Measurements from ENCODE around the gene ARFGAP1. TPM values are rescaled to one million over a fixed set of nuclear protein-coding genes. Genes with fewer than 3 reads are reported as not detected.

The ARFGAP1 gene
- total RNA-seq, 2 experiments from 2014 or later: 80.1 to 82.0 TPM

GRCh38 chr20:63309261-63310071 lies 36.9 kb downstream of the ARFGAP1 start:
- ChIA-PET CTCF (interaction anchor here (1.1 to 3.1 kb wide), 2 partner anchors 25 to 72 kb away, joined by 3 to 16 read pairs; no protein-coding TSS in a partner anchor), POLR2A (no interaction called here)

DNA sequence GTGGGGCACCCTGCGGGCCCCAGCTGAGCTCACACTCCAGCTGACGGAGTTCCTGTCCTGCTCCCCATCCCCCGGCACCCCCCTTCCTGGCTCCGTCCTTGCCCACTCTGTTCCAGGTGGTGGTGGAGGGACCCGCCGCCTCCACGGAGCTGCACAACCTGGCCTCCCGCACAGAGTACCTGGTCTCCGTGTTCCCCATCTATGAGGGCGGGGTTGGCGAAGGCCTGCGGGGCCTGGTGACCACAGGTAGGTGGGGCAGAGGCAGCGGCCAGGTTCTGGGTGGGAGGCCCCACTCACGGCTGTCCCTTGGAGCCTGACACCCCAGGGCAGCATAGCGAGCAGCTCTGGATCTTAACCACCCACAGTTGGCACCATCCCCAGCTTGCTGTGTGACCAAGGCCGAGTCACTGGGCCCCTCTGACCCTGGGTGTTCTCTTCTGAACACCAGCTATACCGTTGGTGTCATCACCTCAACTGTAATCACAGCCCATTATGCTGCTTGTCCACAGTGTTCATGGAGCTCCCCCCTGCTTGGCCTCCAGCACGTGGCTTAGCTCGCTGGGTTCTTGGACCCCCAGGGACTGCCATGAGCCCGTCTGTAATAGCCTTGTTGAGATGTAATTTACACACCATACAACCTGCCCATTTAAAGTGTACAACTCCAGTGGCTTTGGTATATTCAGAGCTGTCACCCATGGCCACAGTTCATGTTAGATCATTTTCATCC lies 37.8 kb downstream of the ARFGAP1 start:
- H3K4me3 Mint-ChIP-seq: no peak overlapping the region
- DNase-seq: no peak
- no peak overlapping the region for H3K27ac Mint-ChIP-seq
- H3K9me3 Mint-ChIP-seq: no peaks in the 10 kb centered on the region
- no peaks in the 10 kb centered on the region for H3K36me3 Mint-ChIP-seq (ENCODE audit: low read depth)
- no peaks in the 10 kb centered on the region for H3K27me3 Mint-ChIP-seq
- POLR2A ChIA-PET: no interaction called here
- CTCF ChIA-PET: interaction anchor here (1.1 to 3.1 kb wide), 2 partner anchors 24 to 71 kb away, joined by 3 to 16 read pairs; no protein-coding TSS in a partner anchor
- no peaks in the 10 kb centered on the region for H3K4me1 Mint-ChIP-seq

More at GRCh38 chr20:63309261-63310071, 36.9 kb downstream of the ARFGAP1 start:
- Mint-ChIP-seq H3K9me3 (peaks cover 2% of the 10 kb centered on the region), H3K27ac (no peak overlapping the region), H3K4me3 (no peak overlapping the region), H3K4me1 (no peaks in the 10 kb centered on the region), H3K36me3 (ENCODE audit: low read depth) (no peaks in the 10 kb centered on the region), H3K27me3 (no peaks in the 10 kb centered on the region)
- no peak for DNase-seq

DNA sequence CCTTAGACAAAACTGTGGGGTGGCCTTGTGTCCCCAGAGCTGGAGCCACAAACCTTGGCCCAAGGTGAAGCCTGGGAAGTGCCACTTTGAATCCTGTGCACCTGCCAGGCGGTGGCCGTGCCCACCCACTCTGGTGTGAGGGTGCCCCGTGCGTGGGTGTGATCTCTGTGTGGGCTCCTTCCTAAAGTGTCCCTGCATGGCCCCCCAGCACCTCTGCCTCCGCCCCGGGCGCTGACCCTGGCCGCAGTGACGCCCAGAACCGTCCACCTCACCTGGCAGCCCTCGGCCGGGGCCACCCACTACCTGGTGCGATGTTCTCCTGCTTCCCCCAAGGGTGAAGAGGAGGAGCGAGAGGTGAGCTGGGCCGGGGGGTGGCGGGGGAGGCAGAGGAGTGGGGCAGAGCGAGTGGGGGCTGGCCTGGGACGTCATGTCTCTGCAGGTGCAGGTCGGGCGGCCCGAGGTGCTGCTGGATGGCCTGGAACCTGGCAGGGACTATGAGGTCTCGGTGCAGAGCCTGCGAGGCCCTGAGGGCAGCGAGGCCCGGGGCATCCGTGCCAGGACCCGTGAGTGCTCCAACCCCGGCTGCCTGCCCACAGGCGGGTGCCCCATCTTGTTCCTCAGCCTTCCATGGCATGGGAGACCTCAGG lies 38.7 kb downstream of the ARFGAP1 start:
- ChIA-PET CTCF (interaction anchor here (3.1 kb wide), 1 partner anchor 70 kb away, joined by 16 read pairs; no protein-coding TSS in a partner anchor), POLR2A (no interaction called here)
- Mint-ChIP-seq H3K4me1 (no peaks in the 10 kb centered on the region), H3K27me3 (no peaks in the 10 kb centered on the region), H3K27ac (no peak overlapping the region), H3K4me3 (no peak overlapping the region), H3K36me3 (ENCODE audit: low read depth) (no peaks in the 10 kb centered on the region), H3K9me3 (no peaks in the 10 kb centered on the region)
- DNase-seq: no peak

- Mint-ChIP-seq H3K4me3 (no peak overlapping the region), H3K36me3 (ENCODE audit: low read depth) (no peaks in the 10 kb centered on the region), H3K9me3 (no peaks in the 10 kb centered on the region), H3K27me3 (no peaks in the 10 kb centered on the region), H3K4me1 (no peaks in the 10 kb centered on the region), H3K27ac (no peak overlapping the region)
- no peak for DNase-seq
- ChIA-PET CTCF (no interaction called here), POLR2A (no interaction called here)
Observed at GRCh38 chr20:63311833-63312243, 39.2 kb downstream of the ARFGAP1 start.

- Mint-ChIP-seq H3K27ac (no peak overlapping the region), H3K27me3 (no peaks in the 10 kb centered on the region), H3K4me1 (no peaks in the 10 kb centered on the region), H3K4me3 (no peak overlapping the region), H3K36me3 (ENCODE audit: low read depth) (no peaks in the 10 kb centered on the region), H3K9me3 (no peaks in the 10 kb centered on the region)
- DNase-seq: no peak
- CTCF ChIA-PET: no interaction called here
- POLR2A ChIA-PET: no interaction called here
Observed at GRCh38 chr20:63312273-63312672, 39.7 kb downstream of the ARFGAP1 start.

GRCh38 chr20:63312690-63313348 lies 40.2 kb downstream of the ARFGAP1 start:
- Mint-ChIP-seq H3K27me3 (no peaks in the 10 kb centered on the region), H3K36me3 (ENCODE audit: low read depth) (no peaks in the 10 kb centered on the region), H3K4me3 (no peak overlapping the region), H3K9me3 (no peaks in the 10 kb centered on the region), H3K4me1 (no peaks in the 10 kb centered on the region), H3K27ac (no peak overlapping the region)
- DNase-seq: no peak
- POLR2A ChIA-PET: no interaction called here
- CTCF ChIA-PET: interaction anchor here (0.6 kb wide), 1 partner anchor 122 kb away, joined by 4 read pairs; no protein-coding TSS in a partner anchor

DNA sequence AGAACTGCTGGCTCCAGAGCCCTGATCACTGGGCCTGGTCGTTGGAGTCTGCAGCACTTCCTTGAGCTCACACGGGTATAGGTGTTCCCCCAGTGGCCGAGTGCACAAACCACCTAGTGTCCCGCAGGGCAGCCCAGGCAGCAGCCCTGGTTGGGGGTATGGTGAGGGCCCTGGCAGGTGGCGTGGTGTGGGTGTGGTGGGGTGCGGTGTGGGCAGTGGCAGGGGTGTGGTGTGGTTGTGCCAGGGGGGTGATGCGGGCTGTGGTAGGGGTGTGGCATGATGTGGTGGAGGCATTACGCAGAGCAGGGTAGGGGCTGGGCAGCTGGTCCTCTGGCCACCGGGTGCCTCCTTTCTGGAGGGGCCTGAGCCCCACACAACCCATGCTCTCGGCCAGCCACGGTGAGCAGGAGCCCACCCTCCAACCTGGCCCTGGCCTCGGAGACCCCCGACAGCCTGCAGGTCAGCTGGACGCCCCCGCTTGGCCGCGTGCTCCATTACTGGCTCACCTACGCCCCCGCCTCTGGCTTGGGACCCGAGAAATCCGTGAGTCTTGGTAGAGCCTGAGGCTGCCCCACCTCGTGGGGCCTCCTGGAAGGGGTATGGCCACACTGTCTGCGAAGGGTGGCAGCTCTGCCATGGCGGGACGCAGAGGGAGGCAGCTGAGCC lies 40.9 kb downstream of the ARFGAP1 start:
- CTCF ChIA-PET: interaction anchor here (0.6 kb wide), 1 partner anchor 121 kb away, joined by 4 read pairs; no protein-coding TSS in a partner anchor
- no peaks in the 10 kb centered on the region for H3K4me1 Mint-ChIP-seq
- DNase-seq: no peak
- no peaks in the 10 kb centered on the region for H3K27me3 Mint-ChIP-seq
- no peak overlapping the region for H3K27ac Mint-ChIP-seq
- no peaks in the 10 kb centered on the region for H3K36me3 Mint-ChIP-seq (ENCODE audit: low read depth)
- no peak overlapping the region for H3K4me3 Mint-ChIP-seq
- no peaks in the 10 kb centered on the region for H3K9me3 Mint-ChIP-seq
- POLR2A ChIA-PET: no interaction called here

DNA sequence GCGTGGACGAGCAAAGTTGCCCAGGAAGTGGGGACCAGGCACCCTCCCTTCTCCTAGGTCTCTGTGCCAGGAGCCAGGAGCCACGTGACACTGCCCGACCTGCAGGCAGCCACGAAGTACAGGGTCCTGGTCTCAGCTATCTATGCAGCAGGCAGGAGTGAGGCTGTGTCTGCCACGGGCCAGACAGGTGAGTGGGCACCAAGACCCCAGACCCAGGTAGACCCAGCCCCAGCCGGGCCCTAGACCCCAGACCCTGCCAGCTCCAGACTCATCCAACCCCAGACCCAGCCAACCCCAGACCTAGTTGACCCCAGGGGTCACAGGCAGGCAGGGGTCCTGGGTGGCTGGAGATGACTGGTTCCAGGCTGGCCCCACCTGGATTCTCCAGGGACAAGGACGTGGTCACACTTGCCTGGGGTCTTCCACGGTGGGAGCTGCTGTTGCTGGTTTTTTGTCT lies 41.4 kb downstream of the ARFGAP1 start:
- Mint-ChIP-seq H3K9me3 (no peaks in the 10 kb centered on the region), H3K4me3 (no peak overlapping the region), H3K36me3 (ENCODE audit: low read depth) (no peaks in the 10 kb centered on the region), H3K27ac (no peak overlapping the region), H3K27me3 (no peaks in the 10 kb centered on the region), H3K4me1 (no peaks in the 10 kb centered on the region)
- ChIA-PET CTCF (no interaction called here), POLR2A (no interaction called here)
- DNase-seq: no peak

GRCh38 chr20:63314566-63315239 lies 42.1 kb downstream of the ARFGAP1 start:
- H3K9me3 Mint-ChIP-seq: no peaks in the 10 kb centered on the region
- H3K36me3 Mint-ChIP-seq (ENCODE audit: low read depth): no peaks in the 10 kb centered on the region
- ChIA-PET POLR2A (no interaction called here), CTCF (no interaction called here)
- H3K4me3 Mint-ChIP-seq: no peak overlapping the region
- DNase-seq: no peak
- no peak overlapping the region for H3K27ac Mint-ChIP-seq
- no peaks in the 10 kb centered on the region for H3K27me3 Mint-ChIP-seq
- H3K4me1 Mint-ChIP-seq: no peaks in the 10 kb centered on the region

DNA sequence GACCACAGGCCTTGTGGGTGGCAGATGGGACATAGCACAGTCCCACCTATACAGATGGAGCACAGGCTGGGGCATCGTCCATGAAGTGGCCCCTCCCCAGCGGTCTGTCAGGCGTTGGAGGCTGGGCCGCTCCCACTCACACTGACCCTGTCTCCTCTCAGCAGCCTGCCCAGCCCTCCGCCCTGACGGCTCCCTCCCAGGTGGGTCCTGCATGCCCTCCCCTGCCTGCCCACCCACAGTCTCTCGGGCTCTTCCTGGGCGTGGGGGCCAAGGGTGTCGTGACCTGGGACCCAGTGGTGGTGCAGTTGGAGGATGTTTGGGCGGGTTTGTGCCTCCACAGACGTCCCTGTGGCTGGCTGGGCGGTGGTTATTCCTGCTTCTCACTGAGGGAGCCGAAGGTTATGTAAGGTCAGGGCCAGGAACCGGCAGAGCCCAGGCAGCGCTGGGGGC lies 42.7 kb downstream of the ARFGAP1 start:
- ChIA-PET POLR2A (no interaction called here), CTCF (no interaction called here)
- Mint-ChIP-seq H3K27me3 (no peaks in the 10 kb centered on the region), H3K36me3 (ENCODE audit: low read depth) (no peaks in the 10 kb centered on the region), H3K27ac (no peak overlapping the region), H3K4me3 (no peak overlapping the region), H3K9me3 (no peaks in the 10 kb centered on the region), H3K4me1 (no peaks in the 10 kb centered on the region)
- DNase-seq: no peak

- H3K27me3 Mint-ChIP-seq: no peaks in the 10 kb centered on the region
- H3K36me3 Mint-ChIP-seq (ENCODE audit: low read depth): no peaks in the 10 kb centered on the region
- no peaks in the 10 kb centered on the region for H3K4me1 Mint-ChIP-seq
- no peak for DNase-seq
- ChIA-PET CTCF (no interaction called here), POLR2A (no interaction called here)
- no peak overlapping the region for H3K4me3 Mint-ChIP-seq
- no peaks in the 10 kb centered on the region for H3K9me3 Mint-ChIP-seq
- H3K27ac Mint-ChIP-seq: no peak overlapping the region
Observed at GRCh38 chr20:63315731-63316491, 43.3 kb downstream of the ARFGAP1 start.

All from activated CD4-positive, alpha-beta memory T cell treated with anti-CD3 and anti-CD28 coated beads, Interleukin-2, amount 10 ng/mL, durations not matched to agents 7 days and 5 days (primary cell).